Measurements from ENCODE around the gene OBSL1.

DNA sequence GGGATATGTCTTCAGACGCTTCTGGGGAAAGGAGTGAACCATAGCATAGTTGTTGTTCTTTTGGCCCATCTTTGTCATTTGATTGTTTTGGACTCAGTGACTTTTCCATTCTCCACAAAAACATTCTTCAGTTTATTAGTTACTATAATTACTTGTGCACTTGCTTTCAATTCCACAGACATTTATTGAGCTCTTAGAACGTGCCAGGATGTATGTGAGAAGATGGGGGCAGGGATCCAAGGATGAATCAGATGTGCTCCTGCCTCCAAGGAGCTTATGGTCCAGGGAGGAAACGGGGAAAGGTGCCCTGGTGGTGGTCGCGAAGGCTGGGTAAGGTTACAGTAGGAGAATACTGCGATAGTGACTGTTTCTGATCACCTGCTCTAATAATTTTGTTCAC is 49.2 kb upstream of the OBSL1 start:
- TF ChIP-seq POLR2AphosphoS5 (IDR thresholded peaks at IDR 0.05; ENCODE audit: borderline replicate concordance, low read depth, low read length) (no peak), EZH2 (IDR thresholded peaks at IDR 0.05) (no peak)

All from SK-N-MC (cell line).